Activated CD8-positive, alpha-beta memory T cell treated with anti-CD3 and anti-CD28 coated beads, Interleukin-2, amount 10 ng/mL, durations not matched to agents 7 days and 5 days (primary cell): ENCODE data around the gene FIGNL2. TPM values are rescaled to one million over a fixed set of nuclear protein-coding genes. Genes with fewer than 3 reads are reported as not detected.
A peak's percentile ranks its signal among the peaks of the same experiment; 100 is the strongest.
"Not testable (repeated sequence)": the region's sequence is repeated elsewhere in the genome, so short reads cannot be mapped to it uniquely, and the experiment has no call there.

Experiments used
- ATAC-seq: fragments of 150-1000 bp; cut with Tn5 transposase; one replicate; pipeline ENCODE4 v1.10.0; 2021; ENCODE audit warnings: moderate library complexity
- CTCF ChIA-PET: fragments of 350-600 bp; sonication (Branson Sonifier 250); formaldehyde crosslinking; loops from one replicate; lab custom pipeline; 2021; ENCODE audit warnings: antibody characterized with exemption; lab: Charles Lee
- DNase-seq: peaks from one replicate; pipeline ENCODE4 v3.0.0-alpha.2; 2020
- H3K27ac Mint-ChIP-seq: one replicate; pipeline ENCODE4 v1.8.0; 2021; ENCODE audit warnings: mild to moderate bottlenecking, mixed read lengths
- H3K27me3 Mint-ChIP-seq: one replicate; pipeline ENCODE4 v1.8.0; 2021; ENCODE audit warnings: mixed read lengths
- H3K36me3 Mint-ChIP-seq: one replicate; pipeline ENCODE4 v1.8.0; 2021; ENCODE audit warnings: mild to moderate bottlenecking, mixed read lengths
- H3K4me1 Mint-ChIP-seq: one replicate; pipeline ENCODE4 v1.8.0; 2021; ENCODE audit warnings: mixed read lengths
- H3K4me3 Mint-ChIP-seq: one replicate; pipeline ENCODE4 v1.8.0; 2021; ENCODE audit warnings: mild to moderate bottlenecking, moderate library complexity, mixed read lengths
- H3K9me3 Mint-ChIP-seq: one replicate; pipeline ENCODE4 v1.8.0; 2022; ENCODE audit warnings: low read depth, mixed read lengths
- total RNA-seq, 2 experiments: library from RNA; stranded (reverse); gene quantifications; one replicate each; pipeline ENCODE4 v1.2.3, GENCODE V29; 2021

Gene FIGNL2
- total RNA-seq, 2 experiments from 2014 or later, result 0.40 to 0.73 TPM

- Mint-ChIP-seq H3K36me3 (no peaks in the 10 kb centered on the region), H3K4me1 (peaks cover 13% of the 10 kb centered on the region), H3K4me3 (no peak overlapping the region), H3K27me3 (peaks cover 52% of the 10 kb centered on the region), H3K27ac (no peak overlapping the region), H3K9me3 (no peaks in the 10 kb centered on the region)
- CTCF ChIA-PET, result interaction anchor here (0.8 kb wide), 1 partner anchor 143 kb away, joined by 3 read pairs; no protein-coding TSS in a partner anchor
- no peak for ATAC-seq
- no peak for DNase-seq
These were observed 14.1 kb downstream of the FIGNL2 start for GRCh38 chr12:51834411-51834810.

DNA sequence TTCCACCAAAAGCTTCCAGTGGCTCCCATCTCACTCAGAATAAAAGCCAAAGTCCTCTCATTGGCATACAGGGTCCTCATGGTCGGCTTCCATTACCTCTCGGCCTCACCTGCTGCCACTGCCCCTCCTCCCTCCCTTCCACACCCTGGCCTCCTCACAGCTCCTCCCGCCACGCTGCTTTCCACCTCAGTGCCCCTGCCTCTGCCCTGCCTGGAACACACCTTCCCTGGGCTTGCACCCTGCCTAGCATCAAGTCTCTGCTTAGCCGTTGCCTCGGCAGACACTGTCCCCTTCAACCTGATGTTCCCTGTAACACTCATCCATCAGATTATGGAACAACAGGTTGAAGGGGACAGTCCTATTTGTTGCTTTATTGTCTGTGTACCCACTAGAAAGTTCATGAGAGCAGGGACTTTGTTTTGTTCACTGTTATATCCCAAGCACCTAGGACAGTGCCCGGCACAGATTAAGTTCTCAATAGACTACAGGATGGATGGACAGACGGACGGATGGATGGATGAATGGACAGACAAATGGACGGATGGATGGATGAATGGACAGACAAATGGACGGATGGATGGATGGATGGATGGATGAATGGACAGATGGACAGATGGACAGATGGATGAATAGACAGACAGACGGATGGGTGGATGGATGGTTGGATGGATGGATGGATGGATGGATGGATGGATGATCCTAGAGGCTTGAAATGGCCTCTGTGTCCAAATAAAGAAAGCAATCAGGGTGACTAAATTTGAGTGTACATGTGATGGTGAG, 14.9 kb downstream of the FIGNL2 start:
- H3K36me3 Mint-ChIP-seq, result no peaks in the 10 kb centered on the region
- H3K27me3 Mint-ChIP-seq, result peaks cover 47% of the 10 kb centered on the region
- DNase-seq, result no peak
- no peak for ATAC-seq
- CTCF ChIA-PET, result interaction anchor here (1.5 to 2.5 kb wide), 2 partner anchors 9 to 13 kb away, joined by 7 to 8 read pairs; no protein-coding TSS in a partner anchor
- no peak overlapping the region for H3K27ac Mint-ChIP-seq
- no peaks in the 10 kb centered on the region for H3K9me3 Mint-ChIP-seq
- no peak overlapping the region for H3K4me3 Mint-ChIP-seq
- H3K4me1 Mint-ChIP-seq, result peaks cover 13% of the 10 kb centered on the region

- no peak for DNase-seq
- Mint-ChIP-seq H3K9me3 (no peaks in the 10 kb centered on the region), H3K4me1 (peaks cover 24% of the 10 kb centered on the region), H3K4me3 (no peak overlapping the region), H3K27ac (no peak overlapping the region), H3K27me3 (peaks cover 46% of the 10 kb centered on the region), H3K36me3 (no peaks in the 10 kb centered on the region)
- no peak for ATAC-seq
- CTCF ChIA-PET, result interaction anchor here (1.3 to 2.5 kb wide), 4 partner anchors 8 to 193 kb away, joined by 5 to 8 read pairs (median 7); no protein-coding TSS in a partner anchor
These were observed 16.0 kb downstream of the FIGNL2 start for GRCh38 chr12:51832354-51833107.

DNA sequence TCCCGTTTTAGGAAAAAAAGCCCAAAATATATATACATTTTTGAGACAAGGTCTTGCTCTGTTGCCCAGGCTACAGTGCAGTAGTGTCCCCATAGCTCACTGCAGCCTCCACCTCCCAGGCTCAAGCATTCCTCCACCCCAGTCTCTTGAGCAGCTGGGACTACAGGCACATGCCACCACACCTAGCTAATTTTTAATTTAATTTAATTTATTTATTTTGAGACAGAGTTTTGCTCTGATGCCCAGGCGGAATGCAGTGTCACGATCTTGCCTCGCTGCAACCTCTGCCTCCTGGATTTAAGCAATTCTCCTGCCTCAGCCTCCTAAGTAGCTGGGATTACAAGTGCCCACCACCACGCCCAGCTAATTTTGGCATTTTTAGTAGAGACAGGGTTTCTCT, 16.7 kb downstream of the FIGNL2 start:
- H3K4me1 Mint-ChIP-seq, result peaks cover 29% of the 10 kb centered on the region
- CTCF ChIA-PET, result interaction anchor here (1.2 to 2.5 kb wide), 4 partner anchors 11 to 193 kb away, joined by 4 to 8 read pairs (median 6); a partner anchor contains a TSS
- not testable (repeated sequence) for H3K27ac Mint-ChIP-seq, ATAC-seq, DNase-seq, H3K4me3 Mint-ChIP-seq, H3K9me3 Mint-ChIP-seq, H3K36me3 Mint-ChIP-seq
- peaks cover 45% of the 10 kb centered on the region for H3K27me3 Mint-ChIP-seq

DNA sequence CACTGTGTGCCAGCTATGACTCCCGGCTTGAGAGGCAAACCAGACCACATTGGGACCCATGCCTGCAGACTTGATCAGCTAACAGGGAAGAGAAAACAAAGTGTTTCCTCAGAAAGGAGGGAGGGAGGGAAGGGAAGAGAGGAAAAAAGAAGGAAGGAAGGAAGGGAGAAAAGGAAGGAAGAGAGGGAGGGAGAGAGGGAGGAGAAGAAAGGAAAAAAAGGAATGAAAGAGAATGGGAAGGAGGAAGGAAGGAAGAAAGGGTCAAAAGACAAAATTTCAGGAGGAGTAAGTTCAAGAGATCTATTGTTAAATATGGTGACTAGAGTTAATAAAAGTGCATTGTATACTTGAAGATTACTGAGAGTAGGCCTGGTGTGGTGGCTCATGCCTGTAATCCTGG, 18.9 kb downstream of the FIGNL2 start:
- Mint-ChIP-seq H3K9me3 (no peaks in the 10 kb centered on the region), H3K27ac (no peak overlapping the region), H3K27me3 (peaks cover 40% of the 10 kb centered on the region), H3K4me3 (no peak overlapping the region), H3K4me1 (peaks cover 33% of the 10 kb centered on the region), H3K36me3 (no peaks in the 10 kb centered on the region)
- no peak for ATAC-seq
- CTCF ChIA-PET, result interaction anchor here (0.6 to 1.9 kb wide), 3 partner anchors 9 to 410 kb away, joined by 3 to 4 read pairs (median 4); no protein-coding TSS in a partner anchor
- no peak for DNase-seq

DNA sequence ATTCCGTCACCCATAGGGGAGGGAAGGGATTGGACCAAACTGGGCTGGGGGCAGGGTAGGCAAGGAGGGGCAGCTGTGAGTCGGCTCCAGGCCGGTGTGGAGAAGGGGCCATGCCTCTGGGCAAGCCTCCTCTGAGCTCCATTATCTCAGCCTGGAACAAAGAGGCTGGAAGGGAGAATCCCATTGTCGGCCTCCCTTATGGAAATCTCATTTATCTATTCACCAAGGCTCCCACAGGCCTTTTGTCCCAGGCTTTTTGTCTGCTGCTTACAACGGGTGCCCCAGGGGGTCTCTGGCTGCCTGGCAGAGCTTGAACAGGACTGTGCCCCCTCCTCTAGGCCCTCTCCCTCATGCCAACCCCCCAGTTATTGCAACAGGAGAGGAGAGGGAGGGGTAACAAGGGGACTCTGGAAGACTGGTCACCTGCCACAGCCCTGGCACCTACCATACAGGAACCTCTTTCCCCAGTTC, 19.5 kb downstream of the FIGNL2 start:
- Mint-ChIP-seq H3K27ac (no peak overlapping the region), H3K9me3 (no peaks in the 10 kb centered on the region), H3K36me3 (no peaks in the 10 kb centered on the region), H3K4me3 (no peak overlapping the region), H3K27me3 (peaks cover 36% of the 10 kb centered on the region), H3K4me1 (peaks cover 33% of the 10 kb centered on the region)
- ATAC-seq, result no peak
- no peak for DNase-seq
- CTCF ChIA-PET, result interaction anchor here (0.6 to 1.9 kb wide), 3 partner anchors 9 to 84 kb away, joined by 3 to 4 read pairs (median 4); no protein-coding TSS in a partner anchor

- ATAC-seq, result peak; percentile 93
- Mint-ChIP-seq H3K27ac (no peak overlapping the region), H3K9me3 (no peaks in the 10 kb centered on the region), H3K4me3 (no peak overlapping the region), H3K27me3 (peaks cover 27% of the 10 kb centered on the region), H3K36me3 (no peaks in the 10 kb centered on the region), H3K4me1 (peaks cover 29% of the 10 kb centered on the region)
- peak; percentile 72 for DNase-seq
- CTCF ChIA-PET, result interaction anchor here (0.6 to 0.9 kb wide), 2 partner anchors 14 to 84 kb away, joined by 3 read pairs; no protein-coding TSS in a partner anchor
These were observed 20.3 kb downstream of the FIGNL2 start for GRCh38 chr12:51827925-51828818.

DNA sequence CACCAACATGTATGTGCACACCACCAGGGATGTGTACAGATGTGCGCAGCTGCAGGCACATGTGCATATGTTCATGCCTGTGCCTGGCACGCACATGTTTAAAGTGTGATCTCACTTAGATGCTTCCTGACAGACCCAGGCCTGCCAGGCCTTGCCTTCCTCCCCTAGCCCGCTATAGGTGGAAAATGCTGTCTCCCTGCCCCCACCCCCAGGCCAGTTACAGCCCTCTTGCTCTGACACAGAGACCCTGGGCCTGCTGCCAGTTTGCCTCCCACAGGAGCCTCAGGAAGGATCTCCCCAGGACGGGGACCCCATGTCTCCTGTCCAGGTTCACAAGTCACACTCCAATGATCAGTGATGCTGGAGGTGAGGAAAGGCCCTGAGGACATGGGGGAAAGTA, 21.6 kb downstream of the FIGNL2 start:
- Mint-ChIP-seq H3K4me3 (no peak overlapping the region), H3K9me3 (no peaks in the 10 kb centered on the region), H3K27me3 (peaks cover 16% of the 10 kb centered on the region), H3K36me3 (no peaks in the 10 kb centered on the region), H3K27ac (no peak overlapping the region), H3K4me1 (peaks cover 20% of the 10 kb centered on the region)
- DNase-seq (no peak), ATAC-seq (no peak)
- CTCF ChIA-PET, result no interaction called here

DNA sequence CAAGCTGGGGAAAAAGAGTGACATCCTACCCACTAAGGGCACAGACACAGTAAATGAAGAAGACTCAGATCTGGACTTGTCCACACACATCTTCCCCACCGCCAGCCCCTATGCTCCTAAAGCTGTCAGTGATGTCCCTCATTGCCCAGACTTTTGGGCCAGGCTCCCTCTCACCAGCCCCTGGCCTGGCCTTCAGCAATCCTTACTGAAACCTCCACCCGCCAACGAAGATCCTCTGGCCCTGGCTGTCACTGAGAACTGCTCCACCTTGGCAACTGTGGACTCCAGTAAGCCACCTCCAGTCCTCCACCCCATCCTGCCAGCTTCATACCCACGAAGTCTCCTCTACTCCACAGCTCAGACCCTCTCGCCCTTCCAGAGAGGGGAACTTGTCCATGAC, 23.3 kb downstream of the FIGNL2 start:
- Mint-ChIP-seq H3K36me3 (no peaks in the 10 kb centered on the region), H3K9me3 (no peaks in the 10 kb centered on the region), H3K27ac (no peak overlapping the region), H3K27me3 (peaks cover 6% of the 10 kb centered on the region), H3K4me3 (no peak overlapping the region), H3K4me1 (peaks cover 20% of the 10 kb centered on the region)
- ATAC-seq (no peak), DNase-seq (no peak)
- CTCF ChIA-PET, result interaction anchor here (0.9 to 3.2 kb wide), 5 partner anchors 8 to 404 kb away, joined by 3 to 10 read pairs (median 7); no protein-coding TSS in a partner anchor

GRCh38 chr12:51823875-51824565, 24.5 kb downstream of the FIGNL2 start:
- H3K4me3 Mint-ChIP-seq, result no peak overlapping the region
- no peak for DNase-seq
- CTCF ChIA-PET, result interaction anchor here (0.6 to 3.2 kb wide), 15 partner anchors 9 to 454 kb away, joined by 3 to 22 read pairs (median 4); partner anchors contain the start of gene SLC4A8

GRCh38 chr12:51822956-51823355, 25.6 kb downstream of the FIGNL2 start:
- no peak overlapping the region for H3K4me3 Mint-ChIP-seq
- CTCF ChIA-PET, result interaction anchor here (1.4 to 3.2 kb wide), 5 partner anchors 9 to 402 kb away, joined by 4 to 22 read pairs (median 9); a partner anchor contains a TSS

More at GRCh38 chr12:51823875-51824565, 24.5 kb downstream of the FIGNL2 start:
- no peaks in the 10 kb centered on the region for H3K9me3 Mint-ChIP-seq
- peaks cover 25% of the 10 kb centered on the region for H3K4me1 Mint-ChIP-seq
- no peak for ATAC-seq
- no peaks in the 10 kb centered on the region for H3K27me3 Mint-ChIP-seq
- H3K27ac Mint-ChIP-seq, result no peak overlapping the region
- no peaks in the 10 kb centered on the region for H3K36me3 Mint-ChIP-seq

DNA sequence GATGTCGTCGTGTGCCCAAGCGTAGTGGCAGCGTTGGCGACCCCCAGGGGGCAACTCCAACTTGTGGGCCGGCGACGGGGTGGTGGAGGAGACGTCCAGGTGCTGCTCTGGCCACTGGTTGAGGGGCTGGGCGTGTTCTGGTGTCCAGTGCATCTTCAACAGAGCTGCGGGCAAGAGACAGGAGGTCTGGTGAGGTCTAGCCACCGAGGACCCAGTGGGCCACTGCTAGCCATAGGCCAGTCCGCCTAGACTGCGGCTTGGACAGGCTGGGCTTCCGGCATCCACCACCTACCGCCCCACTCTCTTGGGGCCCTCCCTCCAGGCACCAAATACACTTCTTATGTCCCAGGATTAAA, 26.3 kb downstream of the FIGNL2 start:
- H3K27ac Mint-ChIP-seq, result peak overlapping the region; percentile 19
- H3K36me3 Mint-ChIP-seq, result no peaks in the 10 kb centered on the region
- H3K27me3 Mint-ChIP-seq, result no peaks in the 10 kb centered on the region
- ATAC-seq (no peak), DNase-seq (no peak)
- H3K9me3 Mint-ChIP-seq, result no peaks in the 10 kb centered on the region
- CTCF ChIA-PET, result interaction anchor here (1.9 to 2.6 kb wide), 2 partner anchors 9 to 156 kb away, joined by 4 to 22 read pairs; a partner anchor contains a TSS
- peaks cover 12% of the 10 kb centered on the region for H3K4me1 Mint-ChIP-seq
- peak overlapping the region; percentile 39 for H3K4me3 Mint-ChIP-seq

More at GRCh38 chr12:51822956-51823355, 25.6 kb downstream of the FIGNL2 start:
- H3K9me3 Mint-ChIP-seq, result no peaks in the 10 kb centered on the region
- H3K27me3 Mint-ChIP-seq, result no peaks in the 10 kb centered on the region
- H3K27ac Mint-ChIP-seq, result no peak overlapping the region
- DNase-seq, result no peak
- no peaks in the 10 kb centered on the region for H3K36me3 Mint-ChIP-seq
- ATAC-seq, result no peak
- peaks cover 19% of the 10 kb centered on the region for H3K4me1 Mint-ChIP-seq
